ENCODE measurements around the gene CMC2. TPM values are rescaled to one million over a fixed set of nuclear protein-coding genes. Genes with fewer than 3 reads are reported as not detected.

CMC2 gene
- total and polyA plus RNA-seq, 9 of the 15 experiments (the other 6 are each of a cell fraction or from before 2014, with no cell fraction given): 122 to 501 (median 172) TPM

DNA sequence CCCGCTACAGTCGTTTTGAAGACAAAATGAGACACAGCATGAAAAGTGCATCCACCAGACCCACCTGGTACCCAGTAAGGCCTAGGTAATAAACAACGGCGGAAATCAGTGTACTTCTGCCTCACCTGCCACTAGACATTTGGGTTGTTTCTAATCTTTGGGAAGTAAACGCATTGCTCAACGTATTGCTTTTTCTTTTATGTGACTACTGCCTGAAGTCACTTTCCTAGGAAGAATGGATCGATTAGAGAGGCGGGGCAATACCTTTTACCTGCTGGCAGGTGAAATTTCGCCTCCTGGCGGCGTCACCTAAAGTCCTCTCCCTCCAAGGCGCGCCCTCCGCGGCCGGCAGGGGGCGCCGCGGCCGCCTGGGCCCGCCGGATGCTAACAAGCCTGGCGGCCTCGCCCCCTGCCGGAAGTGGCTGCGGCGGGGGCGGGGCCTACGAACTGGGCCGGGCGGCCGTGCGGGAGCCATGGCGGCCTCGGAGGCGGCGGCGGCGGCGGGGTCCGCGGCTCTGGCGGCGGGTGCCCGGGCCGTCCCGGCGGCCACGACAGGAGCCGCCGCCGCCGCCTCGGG, 28.8 kb upstream of the CMC2 start, which contains the start of gene ATMIN (continued):
- TF ChIP-seq, protein P1, sequence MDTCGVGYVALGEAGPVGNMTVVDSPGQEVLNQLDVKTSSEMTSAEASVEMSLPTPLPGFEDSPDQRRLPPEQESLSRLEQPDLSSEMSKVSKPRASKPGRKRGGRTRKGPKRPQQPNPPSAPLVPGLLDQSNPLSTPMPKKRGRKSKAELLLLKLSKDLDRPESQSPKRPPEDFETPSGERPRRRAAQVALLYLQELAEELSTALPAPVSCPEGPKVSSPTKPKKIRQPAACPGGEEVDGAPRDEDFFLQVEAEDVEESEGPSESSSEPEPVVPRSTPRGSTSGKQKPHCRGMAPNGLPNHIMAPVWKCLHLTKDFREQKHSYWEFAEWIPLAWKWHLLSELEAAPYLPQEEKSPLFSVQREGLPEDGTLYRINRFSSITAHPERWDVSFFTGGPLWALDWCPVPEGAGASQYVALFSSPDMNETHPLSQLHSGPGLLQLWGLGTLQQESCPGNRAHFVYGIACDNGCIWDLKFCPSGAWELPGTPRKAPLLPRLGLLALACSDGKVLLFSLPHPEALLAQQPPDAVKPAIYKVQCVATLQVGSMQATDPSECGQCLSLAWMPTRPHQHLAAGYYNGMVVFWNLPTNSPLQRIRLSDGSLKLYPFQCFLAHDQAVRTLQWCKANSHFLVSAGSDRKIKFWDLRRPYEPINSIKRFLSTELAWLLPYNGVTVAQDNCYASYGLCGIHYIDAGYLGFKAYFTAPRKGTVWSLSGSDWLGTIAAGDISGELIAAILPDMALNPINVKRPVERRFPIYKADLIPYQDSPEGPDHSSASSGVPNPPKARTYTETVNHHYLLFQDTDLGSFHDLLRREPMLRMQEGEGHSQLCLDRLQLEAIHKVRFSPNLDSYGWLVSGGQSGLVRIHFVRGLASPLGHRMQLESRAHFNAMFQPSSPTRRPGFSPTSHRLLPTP (IDR thresholded peaks at IDR 0.05; ENCODE audit: borderline replicate concordance, extremely low read depth, insufficient read length): no peak
- TF ChIP-seq GATA2 (CRISPR knock-in tag; IDR thresholded peaks at IDR 0.05) (no peak), ZNF408 (CRISPR knock-in tag; IDR thresholded peaks at IDR 0.05; ENCODE audit: low read depth) (no peak), FOXA3 (CRISPR knock-in tag; conservative IDR thresholded peaks at IDR 0.05 in 1 of 2, IDR thresholded peaks at IDR 0.05 in 1 of 2) (no peak), PHTF2 (CRISPR knock-in tag; IDR thresholded peaks at IDR 0.05) (no peak), ZNF696 (CRISPR knock-in tag; conservative IDR thresholded peaks at IDR 0.05) (no peak)
- TF ChIP-seq, protein P2, sequence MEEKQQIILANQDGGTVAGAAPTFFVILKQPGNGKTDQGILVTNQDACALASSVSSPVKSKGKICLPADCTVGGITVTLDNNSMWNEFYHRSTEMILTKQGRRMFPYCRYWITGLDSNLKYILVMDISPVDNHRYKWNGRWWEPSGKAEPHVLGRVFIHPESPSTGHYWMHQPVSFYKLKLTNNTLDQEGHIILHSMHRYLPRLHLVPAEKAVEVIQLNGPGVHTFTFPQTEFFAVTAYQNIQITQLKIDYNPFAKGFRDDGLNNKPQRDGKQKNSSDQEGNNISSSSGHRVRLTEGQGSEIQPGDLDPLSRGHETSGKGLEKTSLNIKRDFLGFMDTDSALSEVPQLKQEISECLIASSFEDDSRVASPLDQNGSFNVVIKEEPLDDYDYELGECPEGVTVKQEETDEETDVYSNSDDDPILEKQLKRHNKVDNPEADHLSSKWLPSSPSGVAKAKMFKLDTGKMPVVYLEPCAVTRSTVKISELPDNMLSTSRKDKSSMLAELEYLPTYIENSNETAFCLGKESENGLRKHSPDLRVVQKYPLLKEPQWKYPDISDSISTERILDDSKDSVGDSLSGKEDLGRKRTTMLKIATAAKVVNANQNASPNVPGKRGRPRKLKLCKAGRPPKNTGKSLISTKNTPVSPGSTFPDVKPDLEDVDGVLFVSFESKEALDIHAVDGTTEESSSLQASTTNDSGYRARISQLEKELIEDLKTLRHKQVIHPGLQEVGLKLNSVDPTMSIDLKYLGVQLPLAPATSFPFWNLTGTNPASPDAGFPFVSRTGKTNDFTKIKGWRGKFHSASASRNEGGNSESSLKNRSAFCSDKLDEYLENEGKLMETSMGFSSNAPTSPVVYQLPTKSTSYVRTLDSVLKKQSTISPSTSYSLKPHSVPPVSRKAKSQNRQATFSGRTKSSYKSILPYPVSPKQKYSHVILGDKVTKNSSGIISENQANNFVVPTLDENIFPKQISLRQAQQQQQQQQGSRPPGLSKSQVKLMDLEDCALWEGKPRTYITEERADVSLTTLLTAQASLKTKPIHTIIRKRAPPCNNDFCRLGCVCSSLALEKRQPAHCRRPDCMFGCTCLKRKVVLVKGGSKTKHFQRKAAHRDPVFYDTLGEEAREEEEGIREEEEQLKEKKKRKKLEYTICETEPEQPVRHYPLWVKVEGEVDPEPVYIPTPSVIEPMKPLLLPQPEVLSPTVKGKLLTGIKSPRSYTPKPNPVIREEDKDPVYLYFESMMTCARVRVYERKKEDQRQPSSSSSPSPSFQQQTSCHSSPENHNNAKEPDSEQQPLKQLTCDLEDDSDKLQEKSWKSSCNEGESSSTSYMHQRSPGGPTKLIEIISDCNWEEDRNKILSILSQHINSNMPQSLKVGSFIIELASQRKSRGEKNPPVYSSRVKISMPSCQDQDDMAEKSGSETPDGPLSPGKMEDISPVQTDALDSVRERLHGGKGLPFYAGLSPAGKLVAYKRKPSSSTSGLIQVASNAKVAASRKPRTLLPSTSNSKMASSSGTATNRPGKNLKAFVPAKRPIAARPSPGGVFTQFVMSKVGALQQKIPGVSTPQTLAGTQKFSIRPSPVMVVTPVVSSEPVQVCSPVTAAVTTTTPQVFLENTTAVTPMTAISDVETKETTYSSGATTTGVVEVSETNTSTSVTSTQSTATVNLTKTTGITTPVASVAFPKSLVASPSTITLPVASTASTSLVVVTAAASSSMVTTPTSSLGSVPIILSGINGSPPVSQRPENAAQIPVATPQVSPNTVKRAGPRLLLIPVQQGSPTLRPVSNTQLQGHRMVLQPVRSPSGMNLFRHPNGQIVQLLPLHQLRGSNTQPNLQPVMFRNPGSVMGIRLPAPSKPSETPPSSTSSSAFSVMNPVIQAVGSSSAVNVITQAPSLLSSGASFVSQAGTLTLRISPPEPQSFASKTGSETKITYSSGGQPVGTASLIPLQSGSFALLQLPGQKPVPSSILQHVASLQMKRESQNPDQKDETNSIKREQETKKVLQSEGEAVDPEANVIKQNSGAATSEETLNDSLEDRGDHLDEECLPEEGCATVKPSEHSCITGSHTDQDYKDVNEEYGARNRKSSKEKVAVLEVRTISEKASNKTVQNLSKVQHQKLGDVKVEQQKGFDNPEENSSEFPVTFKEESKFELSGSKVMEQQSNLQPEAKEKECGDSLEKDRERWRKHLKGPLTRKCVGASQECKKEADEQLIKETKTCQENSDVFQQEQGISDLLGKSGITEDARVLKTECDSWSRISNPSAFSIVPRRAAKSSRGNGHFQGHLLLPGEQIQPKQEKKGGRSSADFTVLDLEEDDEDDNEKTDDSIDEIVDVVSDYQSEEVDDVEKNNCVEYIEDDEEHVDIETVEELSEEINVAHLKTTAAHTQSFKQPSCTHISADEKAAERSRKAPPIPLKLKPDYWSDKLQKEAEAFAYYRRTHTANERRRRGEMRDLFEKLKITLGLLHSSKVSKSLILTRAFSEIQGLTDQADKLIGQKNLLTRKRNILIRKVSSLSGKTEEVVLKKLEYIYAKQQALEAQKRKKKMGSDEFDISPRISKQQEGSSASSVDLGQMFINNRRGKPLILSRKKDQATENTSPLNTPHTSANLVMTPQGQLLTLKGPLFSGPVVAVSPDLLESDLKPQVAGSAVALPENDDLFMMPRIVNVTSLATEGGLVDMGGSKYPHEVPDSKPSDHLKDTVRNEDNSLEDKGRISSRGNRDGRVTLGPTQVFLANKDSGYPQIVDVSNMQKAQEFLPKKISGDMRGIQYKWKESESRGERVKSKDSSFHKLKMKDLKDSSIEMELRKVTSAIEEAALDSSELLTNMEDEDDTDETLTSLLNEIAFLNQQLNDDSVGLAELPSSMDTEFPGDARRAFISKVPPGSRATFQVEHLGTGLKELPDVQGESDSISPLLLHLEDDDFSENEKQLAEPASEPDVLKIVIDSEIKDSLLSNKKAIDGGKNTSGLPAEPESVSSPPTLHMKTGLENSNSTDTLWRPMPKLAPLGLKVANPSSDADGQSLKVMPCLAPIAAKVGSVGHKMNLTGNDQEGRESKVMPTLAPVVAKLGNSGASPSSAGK (IDR thresholded peaks at IDR 0.05): no peak; the same call in 1 of the 2 replicates
- TF ChIP-seq, protein P3, sequence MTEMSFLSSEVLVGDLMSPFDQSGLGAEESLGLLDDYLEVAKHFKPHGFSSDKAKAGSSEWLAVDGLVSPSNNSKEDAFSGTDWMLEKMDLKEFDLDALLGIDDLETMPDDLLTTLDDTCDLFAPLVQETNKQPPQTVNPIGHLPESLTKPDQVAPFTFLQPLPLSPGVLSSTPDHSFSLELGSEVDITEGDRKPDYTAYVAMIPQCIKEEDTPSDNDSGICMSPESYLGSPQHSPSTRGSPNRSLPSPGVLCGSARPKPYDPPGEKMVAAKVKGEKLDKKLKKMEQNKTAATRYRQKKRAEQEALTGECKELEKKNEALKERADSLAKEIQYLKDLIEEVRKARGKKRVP (CRISPR knock-in tag; IDR thresholded peaks at IDR 0.05): no peak
- TF ChIP-seq, protein P4, sequence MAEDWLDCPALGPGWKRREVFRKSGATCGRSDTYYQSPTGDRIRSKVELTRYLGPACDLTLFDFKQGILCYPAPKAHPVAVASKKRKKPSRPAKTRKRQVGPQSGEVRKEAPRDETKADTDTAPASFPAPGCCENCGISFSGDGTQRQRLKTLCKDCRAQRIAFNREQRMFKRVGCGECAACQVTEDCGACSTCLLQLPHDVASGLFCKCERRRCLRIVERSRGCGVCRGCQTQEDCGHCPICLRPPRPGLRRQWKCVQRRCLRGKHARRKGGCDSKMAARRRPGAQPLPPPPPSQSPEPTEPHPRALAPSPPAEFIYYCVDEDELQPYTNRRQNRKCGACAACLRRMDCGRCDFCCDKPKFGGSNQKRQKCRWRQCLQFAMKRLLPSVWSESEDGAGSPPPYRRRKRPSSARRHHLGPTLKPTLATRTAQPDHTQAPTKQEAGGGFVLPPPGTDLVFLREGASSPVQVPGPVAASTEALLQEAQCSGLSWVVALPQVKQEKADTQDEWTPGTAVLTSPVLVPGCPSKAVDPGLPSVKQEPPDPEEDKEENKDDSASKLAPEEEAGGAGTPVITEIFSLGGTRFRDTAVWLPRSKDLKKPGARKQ (CRISPR knock-in tag; IDR thresholded peaks at IDR 0.05): no peak
